Mucosa of descending colon (tissue), 3 donors: ENCODE measurements around the gene ZNF385B. TPM values are rescaled to one million over a fixed set of nuclear protein-coding genes. Genes with fewer than 3 reads are reported as not detected.

Source experiments
- ATAC-seq: fragments of 200-7000 bp; cut with Tn5 transposase; one replicate; pipeline ENCODE4 v1.9.1; 2020; ENCODE audit warnings: mild to moderate bottlenecking, moderate library complexity
- DNase-seq, 3 donors: peaks; one replicate each; pipeline ENCODE4 v3.0.0-alpha.2; 2020
- H3K36me3 ChIP-seq: fragments of 200-600 bp; one replicate; pipeline ENCODE4 v1.8.0; 2021; ENCODE audit warnings: low read depth, mild to moderate bottlenecking
- H3K4me1 ChIP-seq: fragments of 200-600 bp; one replicate; pipeline ENCODE4 v1.8.0; 2021; ENCODE audit warnings: low read depth, mild to moderate bottlenecking
- H3K4me3 ChIP-seq: fragments of 200-600 bp; one replicate; pipeline ENCODE4 v1.8.0; 2021; ENCODE audit warnings: mild to moderate bottlenecking
- H3K9me3 ChIP-seq: fragments of 200-600 bp; one replicate; pipeline ENCODE4 v1.8.0; 2021; ENCODE audit warnings: mild to moderate bottlenecking
- intact Hi-C, 2 donors: fragments of 100-400 bp; cut with DNase I in 1 of 2; cut with micrococcal nuclease in 1 of 2; formaldehyde crosslinking; loops; one replicate each; pipeline versions ENCODE4 v1.11.0 to v1.11.1; 2022; cut with DNase I, micrococcal nuclease
- total RNA-seq, 3 donors: library from RNA; stranded (reverse); fragmentation: NEBNext Ultra II Directional in 2 of 3; extraction: Animal tissue kit (Norgen Biotek cat#: 25700) in 2 of 3; gene quantifications; one replicate each; pipeline versions ENCODE4 v1.2.1 to v1.2.4, GENCODE V29; 2021 to 2023
- TF ChIP-seq, protein P1 (sequence below): fragments of 200-600 bp; IDR thresholded peaks from one replicate; pipeline ENCODE4 v1.8.0; 2022; ENCODE audit warnings: antibody characterized with exemption, mild to moderate bottlenecking
- donor health status: DM: no; HTN: no; CAD: no; lungs with moderate emphysema.
- donor health status: DM: no; HTN: no; CAD: no.
- donor health status: DM: no; HTN: yes; CAD: no.

ZNF385B gene
- total RNA-seq, 3 donors from 2014 or later: 1.2 to 2.2 (median 1.6) TPM

DNA sequence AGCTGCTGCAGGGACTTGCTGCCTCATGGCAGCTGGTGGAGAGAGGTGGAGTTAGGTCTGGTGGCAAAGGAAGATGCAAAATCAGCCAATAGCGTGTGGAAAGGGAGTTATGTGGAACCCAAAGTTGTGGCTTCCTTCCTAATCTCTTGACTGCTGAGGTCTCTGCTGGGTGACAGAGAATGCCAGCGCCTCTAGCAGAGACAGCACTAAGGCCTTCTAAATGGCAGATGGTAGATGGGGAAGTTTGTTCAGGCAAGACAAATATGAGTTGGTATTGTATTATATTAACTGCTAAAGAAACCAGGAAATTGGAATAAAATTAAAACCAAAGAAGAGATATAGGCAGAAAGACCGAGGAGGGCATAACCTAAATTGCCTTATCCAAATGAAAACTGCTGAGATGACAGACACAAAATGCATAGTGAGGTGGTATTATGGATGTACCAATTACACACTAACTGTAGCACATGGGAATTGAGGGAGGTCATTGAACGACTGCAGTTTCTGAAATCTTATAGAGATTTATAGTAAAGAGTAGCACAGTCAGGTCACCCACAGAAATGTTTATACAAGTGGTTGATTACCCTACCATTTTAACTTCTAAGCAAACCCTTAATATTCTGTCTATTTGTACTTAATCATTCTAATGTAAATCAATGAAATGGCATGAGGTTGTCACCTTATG, 350.2 kb downstream of the ZNF385B start:
- ATAC-seq (peak; percentile 58), DNase-seq (peak in 1 of 3 donors; percentile 1)
- Histone ChIP-seq H3K9me3 (no peaks in the 10 kb centered on the region), H3K4me1 (no peaks in the 10 kb centered on the region), H3K4me3 (no peak overlapping the region), H3K36me3 (no peaks in the 10 kb centered on the region)
- intact Hi-C loops: no loop called here
- TF ChIP-seq, protein P1, sequence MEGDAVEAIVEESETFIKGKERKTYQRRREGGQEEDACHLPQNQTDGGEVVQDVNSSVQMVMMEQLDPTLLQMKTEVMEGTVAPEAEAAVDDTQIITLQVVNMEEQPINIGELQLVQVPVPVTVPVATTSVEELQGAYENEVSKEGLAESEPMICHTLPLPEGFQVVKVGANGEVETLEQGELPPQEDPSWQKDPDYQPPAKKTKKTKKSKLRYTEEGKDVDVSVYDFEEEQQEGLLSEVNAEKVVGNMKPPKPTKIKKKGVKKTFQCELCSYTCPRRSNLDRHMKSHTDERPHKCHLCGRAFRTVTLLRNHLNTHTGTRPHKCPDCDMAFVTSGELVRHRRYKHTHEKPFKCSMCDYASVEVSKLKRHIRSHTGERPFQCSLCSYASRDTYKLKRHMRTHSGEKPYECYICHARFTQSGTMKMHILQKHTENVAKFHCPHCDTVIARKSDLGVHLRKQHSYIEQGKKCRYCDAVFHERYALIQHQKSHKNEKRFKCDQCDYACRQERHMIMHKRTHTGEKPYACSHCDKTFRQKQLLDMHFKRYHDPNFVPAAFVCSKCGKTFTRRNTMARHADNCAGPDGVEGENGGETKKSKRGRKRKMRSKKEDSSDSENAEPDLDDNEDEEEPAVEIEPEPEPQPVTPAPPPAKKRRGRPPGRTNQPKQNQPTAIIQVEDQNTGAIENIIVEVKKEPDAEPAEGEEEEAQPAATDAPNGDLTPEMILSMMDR: no peak

DNA sequence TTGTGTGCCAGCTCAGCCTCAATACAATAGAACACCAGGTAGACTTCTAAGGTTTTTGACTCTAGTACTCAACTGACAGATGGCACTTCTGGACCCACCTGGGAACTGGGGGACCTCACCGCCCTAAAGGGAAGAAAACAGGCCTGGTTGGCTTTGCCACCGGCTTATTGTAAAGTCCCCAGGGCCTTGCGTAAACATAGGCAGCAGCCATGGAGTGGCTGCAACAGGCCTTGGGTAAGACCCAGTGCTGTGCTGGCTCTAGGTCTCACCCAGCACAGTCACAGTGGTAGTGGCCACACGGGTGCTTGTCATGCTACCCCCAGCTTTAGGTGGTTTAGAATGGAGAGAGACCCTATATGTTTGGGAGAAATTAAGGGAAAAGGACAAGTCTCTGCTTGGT, 366.1 kb downstream of the ZNF385B start:
- H3K36me3 ChIP-seq: no peaks in the 10 kb centered on the region
- intact Hi-C loops: no loop called here
- H3K4me3 ChIP-seq: no peak overlapping the region
- TF ChIP-seq, protein P1: no peak
- H3K9me3 ChIP-seq: no peaks in the 10 kb centered on the region
- H3K4me1 ChIP-seq: no peaks in the 10 kb centered on the region
- DNase-seq (no peak), ATAC-seq (no peak)

DNA sequence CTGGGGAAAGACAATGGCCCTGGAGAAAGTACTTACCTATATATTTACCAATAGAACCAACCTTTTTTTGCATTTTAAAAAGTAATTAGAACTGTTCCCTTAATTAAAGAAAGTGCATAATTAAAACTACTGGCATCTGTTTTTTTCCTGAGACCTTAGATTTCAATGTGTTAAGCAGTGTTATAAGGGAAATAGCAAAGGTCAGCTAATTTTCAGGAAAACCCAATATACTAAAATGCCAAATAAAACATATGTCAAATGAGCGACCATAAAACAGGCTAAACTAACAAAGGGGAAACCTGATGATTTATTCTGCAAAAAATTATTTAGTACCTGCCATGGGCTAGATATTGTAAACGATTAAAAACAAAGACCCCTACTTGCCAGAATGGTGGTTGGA, 372.8 kb downstream of the ZNF385B start:
- H3K4me3 ChIP-seq: no peak overlapping the region
- no peak for DNase-seq
- H3K36me3 ChIP-seq: no peaks in the 10 kb centered on the region
- TF ChIP-seq, protein P1: no peak
- H3K4me1 ChIP-seq: peaks cover 7% of the 10 kb centered on the region
- no peaks in the 10 kb centered on the region for H3K9me3 ChIP-seq
- ATAC-seq: no peak
- intact Hi-C loops: no loop called here

DNA sequence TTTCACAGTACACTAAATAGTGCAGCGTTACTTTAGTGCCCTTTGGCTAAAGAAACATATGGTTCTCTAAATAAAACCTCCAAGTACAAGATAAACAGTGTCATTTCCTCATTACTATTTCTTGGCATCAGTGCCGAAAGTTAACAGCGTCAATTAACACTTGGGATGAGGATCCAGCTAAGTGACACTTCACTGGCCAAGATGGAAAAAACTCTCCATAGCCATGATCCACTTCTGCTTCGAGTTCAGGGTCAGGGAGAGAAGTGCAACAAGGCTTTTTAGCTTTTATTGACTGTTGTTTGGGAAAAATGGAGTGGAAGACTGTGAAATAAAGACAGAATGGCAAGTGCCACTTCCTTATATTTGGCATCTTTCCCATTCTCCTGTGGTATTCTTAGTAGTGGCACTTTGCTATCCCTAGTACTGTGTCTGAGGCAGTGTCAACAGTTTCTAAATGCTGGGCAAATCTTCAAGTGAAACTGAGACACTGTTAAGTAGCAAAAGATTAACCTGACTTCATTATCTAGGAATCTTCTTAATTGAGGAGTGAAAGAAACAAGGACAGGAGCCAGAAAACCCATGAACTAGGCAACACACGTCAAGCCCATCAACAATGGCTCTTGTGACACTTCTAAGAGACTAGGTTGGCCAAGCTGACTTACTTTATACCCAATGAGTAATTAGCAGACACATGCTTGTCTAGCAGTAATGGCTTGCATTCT, 374.2 kb downstream of the ZNF385B start:
- ATAC-seq (peak; percentile 95), DNase-seq (peak in 1 of 3 donors; percentile 67)
- intact Hi-C loops: no loop called here
- Histone ChIP-seq H3K4me1 (peaks cover 7% of the 10 kb centered on the region), H3K9me3 (no peaks in the 10 kb centered on the region), H3K4me3 (no peak overlapping the region), H3K36me3 (no peaks in the 10 kb centered on the region)
- TF ChIP-seq, protein P1: no peak

DNA sequence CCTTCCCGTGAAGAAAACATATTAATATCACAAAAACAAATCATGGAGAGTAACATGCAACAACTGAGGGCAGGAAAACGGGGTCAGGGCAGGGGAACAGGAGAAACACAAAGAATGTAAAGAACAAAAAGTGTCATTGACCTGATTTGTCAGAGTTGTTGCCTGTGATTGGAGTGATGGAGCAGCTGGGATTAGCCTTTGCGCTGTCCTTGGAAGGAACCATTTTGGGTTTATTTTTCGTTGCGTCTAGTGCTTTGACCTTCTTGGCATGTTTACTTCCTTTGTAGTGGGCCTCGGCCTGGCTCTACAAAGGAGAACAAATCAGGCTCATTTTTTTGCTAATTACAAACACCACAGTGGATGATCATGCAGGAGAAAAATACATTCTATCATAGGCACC, 378.3 kb downstream of the ZNF385B start:
- Histone ChIP-seq H3K9me3 (no peaks in the 10 kb centered on the region), H3K36me3 (no peaks in the 10 kb centered on the region), H3K4me3 (no peak overlapping the region), H3K4me1 (peaks cover 7% of the 10 kb centered on the region)
- TF ChIP-seq, protein P1: no peak
- intact Hi-C loops: no loop called here
- DNase-seq: no peak
- no peak for ATAC-seq
